ENCODE data around the gene NRXN2.

NRXN2 gene

DNA sequence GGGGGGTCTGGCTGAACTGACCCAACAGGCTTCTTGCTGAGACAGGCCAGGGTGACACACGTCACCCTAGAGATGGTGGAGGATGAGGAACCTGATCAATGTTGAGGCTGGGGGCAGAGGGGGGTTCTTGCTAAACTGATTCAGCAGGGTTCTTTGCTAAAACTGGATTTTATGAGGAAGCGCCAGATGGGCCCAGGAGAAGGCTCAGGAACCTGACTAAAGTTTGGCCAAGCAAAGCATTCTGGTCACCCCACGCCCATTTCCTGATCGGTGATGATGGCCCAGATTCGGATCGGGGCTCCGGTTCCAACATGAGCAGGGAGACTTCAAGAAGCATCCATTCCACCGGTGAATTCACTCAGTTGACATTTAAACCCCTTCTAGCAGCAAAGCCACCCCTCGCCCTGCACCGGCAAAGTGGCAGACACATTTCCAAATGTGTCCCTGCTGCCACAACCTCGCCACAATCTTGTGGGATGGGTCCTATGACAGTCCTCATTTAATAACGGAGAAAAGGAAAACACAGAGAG is 166.2 kb downstream of the NRXN2 start:
- no peak overlapping the region for H3K4me3 ChIP-seq (ENCODE audit: low read depth, low read length)

All from iPS-11a (cell line).